ENCODE data around the gene SCYGR1. TPM values are rescaled to one million over a fixed set of nuclear protein-coding genes. Genes with fewer than 3 reads are reported as not detected.
"Not testable (repeated sequence)": the region's sequence is repeated elsewhere in the genome, so short reads cannot be mapped to it uniquely, and the experiment has no call there.

The SCYGR1 gene
- total RNA-seq, 2 donors from 2014 or later: not detected

DNA sequence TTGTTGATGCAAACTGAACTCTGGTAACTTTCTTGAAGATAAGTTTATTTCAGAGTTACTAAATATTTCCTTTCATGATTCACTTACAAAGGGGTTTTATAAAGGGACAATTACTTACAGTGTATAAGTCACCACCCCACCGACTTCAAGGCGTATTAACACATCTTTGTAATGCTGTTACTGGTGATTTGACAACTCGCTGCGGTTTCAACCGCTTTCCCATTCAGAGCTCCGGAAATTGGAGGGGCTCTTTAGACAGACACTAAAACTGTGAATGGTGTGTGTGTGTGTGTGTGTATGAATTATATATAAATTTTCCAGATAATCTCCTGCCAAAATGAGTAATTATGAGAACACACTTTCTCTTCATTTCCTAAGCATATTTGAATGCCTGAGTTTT is 13.6 kb downstream of the SCYGR1 start:
- Mint-ChIP-seq H3K27me3 (peaks cover 43% of the 10 kb centered on the region), H3K36me3 (ENCODE audit: low read depth) (no peaks in the 10 kb centered on the region), H3K4me3 (no peak overlapping the region), H3K27ac (no peak overlapping the region), H3K4me1 (peaks cover 2% of the 10 kb centered on the region)
- ATAC-seq (peak; percentile 28), DNase-seq (no peak)
- H3K9me3 ChIP-seq (ENCODE audit: control insufficient read depth, low read length, poor library complexity, severe bottlenecking): no peaks in the 10 kb centered on the region

DNA sequence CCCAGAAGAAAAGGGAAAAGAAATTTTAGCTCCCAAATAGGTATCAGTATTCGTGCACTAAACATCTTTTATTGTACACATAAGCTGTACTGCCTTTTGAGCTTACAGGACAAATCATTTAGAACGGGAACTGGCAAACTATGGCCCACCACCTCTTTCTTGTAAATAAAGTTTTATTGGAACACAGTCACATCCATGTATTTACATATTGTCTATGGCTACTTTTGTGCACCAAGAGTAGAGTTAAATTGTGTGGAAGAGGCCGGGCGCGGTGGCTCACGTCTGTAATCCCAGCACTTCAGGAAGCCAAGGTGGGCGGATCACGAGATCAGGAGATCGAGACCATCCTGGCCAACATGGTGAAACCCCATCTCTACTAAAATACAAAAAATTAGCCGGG is 14.4 kb downstream of the SCYGR1 start:
- Mint-ChIP-seq H3K4me1 (peaks cover 2% of the 10 kb centered on the region), H3K36me3 (ENCODE audit: low read depth) (no peaks in the 10 kb centered on the region), H3K27ac (peak overlapping the region; percentile 77), H3K4me3 (no peak overlapping the region), H3K27me3 (peaks cover 35% of the 10 kb centered on the region)
- no peak for DNase-seq
- no peak for ATAC-seq
- H3K9me3 ChIP-seq (ENCODE audit: control insufficient read depth, low read length, poor library complexity, severe bottlenecking): no peaks in the 10 kb centered on the region

DNA sequence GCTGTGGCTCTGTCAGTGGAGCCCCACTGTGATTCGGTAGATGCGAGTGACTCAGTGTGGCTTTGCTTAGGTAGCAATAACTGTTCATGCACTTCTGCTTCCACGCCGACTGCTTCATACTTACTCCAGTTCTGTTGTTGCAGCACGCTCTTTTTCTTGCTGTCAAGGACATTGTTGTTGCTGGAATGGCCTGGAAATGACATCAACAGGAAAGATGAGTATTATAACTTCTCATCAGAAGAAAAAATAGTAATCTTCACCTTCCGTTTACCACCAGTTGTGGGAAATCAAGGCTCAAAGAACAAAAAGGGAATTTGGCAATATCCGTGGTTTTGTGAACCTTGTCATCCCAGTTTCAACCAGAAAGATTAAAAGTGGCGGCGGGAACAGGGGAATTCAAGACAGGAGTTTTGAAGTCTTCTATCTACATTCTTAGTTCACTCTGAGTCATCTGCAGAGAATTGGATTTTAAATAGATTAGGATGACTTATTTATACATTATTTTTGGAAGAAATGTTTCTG is 16.9 kb downstream of the SCYGR1 start:
- H3K27me3 Mint-ChIP-seq: peaks cover 19% of the 10 kb centered on the region
- no peak for DNase-seq

DNA sequence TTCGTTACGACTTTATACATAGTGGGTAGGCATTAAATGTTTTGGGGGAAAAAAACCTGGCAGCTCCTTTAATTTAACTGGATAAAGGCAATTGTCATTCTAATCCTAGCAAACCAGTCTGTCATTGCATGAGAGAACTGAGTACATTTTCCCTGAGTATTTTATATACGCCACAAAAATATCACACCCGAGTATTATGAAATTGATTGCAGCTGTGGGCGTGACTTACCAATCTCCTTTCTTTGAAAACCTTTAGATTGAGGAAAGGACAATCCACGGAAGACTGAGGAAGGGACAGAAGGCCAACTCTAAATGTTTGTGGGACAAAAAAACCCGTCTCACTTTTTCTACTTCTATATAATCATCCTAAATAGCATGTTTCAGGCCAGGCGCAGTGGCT is 17.7 kb downstream of the SCYGR1 start:
- Mint-ChIP-seq H3K27ac (no peak overlapping the region), H3K4me1 (peaks cover 2% of the 10 kb centered on the region), H3K27me3 (peaks cover 19% of the 10 kb centered on the region), H3K36me3 (ENCODE audit: low read depth) (no peaks in the 10 kb centered on the region), H3K4me3 (no peak overlapping the region)
- no peaks in the 10 kb centered on the region for H3K9me3 ChIP-seq (ENCODE audit: control insufficient read depth, low read length, poor library complexity, severe bottlenecking)
- ATAC-seq: no peak
- no peak for DNase-seq

More for the DNA sequence above, 16.9 kb downstream of the SCYGR1 start:
- H3K4me3 Mint-ChIP-seq: no peak overlapping the region
- peaks cover 2% of the 10 kb centered on the region for H3K4me1 Mint-ChIP-seq
- peak; percentile 30 for ATAC-seq
- H3K27ac Mint-ChIP-seq: no peak overlapping the region
- H3K9me3 ChIP-seq (ENCODE audit: control insufficient read depth, low read length, poor library complexity, severe bottlenecking): no peaks in the 10 kb centered on the region
- no peaks in the 10 kb centered on the region for H3K36me3 Mint-ChIP-seq (ENCODE audit: low read depth)

DNA sequence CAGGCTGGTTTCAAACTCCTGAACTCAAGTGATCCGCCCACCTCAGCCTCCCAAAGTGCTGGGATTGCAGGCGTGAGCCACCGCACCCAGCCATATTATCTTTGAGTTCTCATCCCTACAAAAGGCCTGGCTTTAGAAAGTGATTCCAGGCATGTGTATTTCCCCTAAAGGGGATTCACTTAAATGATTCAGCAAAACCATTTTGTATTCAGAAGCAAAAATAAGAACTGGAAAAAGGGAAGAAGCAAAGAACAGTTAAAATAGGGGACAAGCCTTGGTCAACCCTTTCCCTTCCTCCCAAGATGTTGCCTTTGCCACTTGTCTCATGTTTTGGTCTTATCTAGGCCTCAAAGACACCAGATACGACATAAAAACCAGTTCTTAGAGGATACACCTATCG is 19.2 kb downstream of the SCYGR1 start:
- H3K27ac Mint-ChIP-seq: peak overlapping the region; percentile 27
- DNase-seq: no peak
- H3K4me3 Mint-ChIP-seq: no peak overlapping the region
- H3K27me3 Mint-ChIP-seq: peaks cover 15% of the 10 kb centered on the region
- H3K4me1 Mint-ChIP-seq: no peaks in the 10 kb centered on the region
- no peak for ATAC-seq
- H3K9me3 ChIP-seq (ENCODE audit: control insufficient read depth, low read length, poor library complexity, severe bottlenecking): no peaks in the 10 kb centered on the region
- no peaks in the 10 kb centered on the region for H3K36me3 Mint-ChIP-seq (ENCODE audit: low read depth)

DNA sequence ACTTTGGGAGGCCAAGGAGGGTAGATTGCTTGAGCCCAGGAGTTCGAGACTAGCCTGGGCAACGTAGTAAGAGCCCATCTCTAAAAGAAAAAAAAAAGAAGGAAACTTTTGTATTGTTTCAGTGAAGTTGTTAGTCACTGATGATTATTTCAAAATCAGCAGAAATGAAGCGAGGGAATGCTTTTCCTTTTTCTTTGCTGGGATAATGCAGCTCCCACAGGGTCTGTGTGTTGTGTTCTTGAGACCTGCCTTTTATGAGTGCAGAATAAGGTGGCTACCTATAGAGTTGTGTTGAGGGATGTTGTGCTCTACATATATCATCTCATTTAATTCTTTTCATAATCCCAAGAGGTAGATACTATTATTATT is 20.3 kb downstream of the SCYGR1 start:
- Mint-ChIP-seq H3K27me3 (peaks cover 15% of the 10 kb centered on the region), H3K4me3 (no peak overlapping the region), H3K36me3 (ENCODE audit: low read depth) (no peaks in the 10 kb centered on the region), H3K4me1 (no peaks in the 10 kb centered on the region), H3K27ac (no peak overlapping the region)
- H3K9me3 ChIP-seq (ENCODE audit: control insufficient read depth, low read length, poor library complexity, severe bottlenecking): no peaks in the 10 kb centered on the region
- DNase-seq (no peak), ATAC-seq (no peak)

DNA sequence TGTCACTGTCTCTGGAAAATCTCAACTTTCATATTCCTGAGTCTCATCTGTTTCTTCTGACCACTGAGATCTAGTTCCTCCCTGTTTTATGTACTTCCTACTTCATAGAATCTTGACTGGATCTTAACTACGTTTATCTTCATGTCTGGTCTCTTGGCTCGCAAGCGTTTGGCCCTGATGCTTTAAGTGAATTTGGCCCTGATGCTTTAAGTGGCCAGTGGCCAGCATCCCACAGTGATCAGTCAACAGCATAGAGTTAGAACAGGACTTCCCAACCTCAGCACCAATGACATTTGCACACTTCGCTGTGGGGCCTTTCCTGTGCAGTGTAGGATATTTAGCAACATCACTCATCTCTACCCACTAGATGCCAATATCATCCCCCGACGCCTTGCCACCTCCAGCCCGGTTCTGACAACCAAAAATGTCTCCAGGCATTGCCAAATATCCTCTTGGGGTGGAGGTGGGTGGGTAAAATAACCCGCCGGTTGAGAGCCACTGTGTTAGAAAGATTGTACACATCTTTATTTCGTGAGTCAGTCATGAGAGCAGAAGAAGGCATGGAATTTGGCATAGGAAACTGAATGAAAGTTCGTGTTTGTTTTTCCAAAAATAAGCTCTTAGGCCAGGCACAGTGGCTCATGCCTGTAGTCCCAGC is 20.9 kb downstream of the SCYGR1 start:
- DNase-seq: no peak
- H3K27ac Mint-ChIP-seq: no peak overlapping the region
- ATAC-seq: no peak

DNA sequence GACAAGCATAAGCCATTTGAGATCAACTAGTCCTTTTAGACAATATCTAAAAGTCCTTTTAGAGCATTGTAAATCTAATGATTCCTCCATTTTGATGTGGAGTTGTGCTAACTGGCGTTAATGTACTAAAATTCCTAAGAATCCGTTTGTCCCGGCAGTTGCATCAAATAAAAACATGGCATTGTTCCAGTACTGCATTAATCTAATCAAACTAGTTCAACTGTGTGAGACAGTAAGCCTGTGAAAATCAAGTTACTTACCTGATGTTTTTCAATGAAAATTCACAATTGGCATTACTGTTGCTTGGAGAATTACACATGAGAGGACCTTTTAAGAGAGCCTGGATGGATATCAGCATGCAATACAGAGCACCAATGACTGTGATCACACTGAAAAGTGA is 21.9 kb downstream of the SCYGR1 start:
- Mint-ChIP-seq H3K27me3 (peaks cover 5% of the 10 kb centered on the region), H3K27ac (no peak overlapping the region), H3K4me3 (no peak overlapping the region), H3K4me1 (no peaks in the 10 kb centered on the region), H3K36me3 (ENCODE audit: low read depth) (no peaks in the 10 kb centered on the region)
- H3K9me3 ChIP-seq (ENCODE audit: control insufficient read depth, low read length, poor library complexity, severe bottlenecking): no peaks in the 10 kb centered on the region
- ATAC-seq: no peak
- no peak for DNase-seq

More for the DNA sequence above, 20.9 kb downstream of the SCYGR1 start:
- Mint-ChIP-seq H3K4me1 (no peaks in the 10 kb centered on the region), H3K4me3 (no peak overlapping the region), H3K27me3 (peaks cover 12% of the 10 kb centered on the region), H3K36me3 (ENCODE audit: low read depth) (no peaks in the 10 kb centered on the region)
- no peaks in the 10 kb centered on the region for H3K9me3 ChIP-seq (ENCODE audit: control insufficient read depth, low read length, poor library complexity, severe bottlenecking)

DNA sequence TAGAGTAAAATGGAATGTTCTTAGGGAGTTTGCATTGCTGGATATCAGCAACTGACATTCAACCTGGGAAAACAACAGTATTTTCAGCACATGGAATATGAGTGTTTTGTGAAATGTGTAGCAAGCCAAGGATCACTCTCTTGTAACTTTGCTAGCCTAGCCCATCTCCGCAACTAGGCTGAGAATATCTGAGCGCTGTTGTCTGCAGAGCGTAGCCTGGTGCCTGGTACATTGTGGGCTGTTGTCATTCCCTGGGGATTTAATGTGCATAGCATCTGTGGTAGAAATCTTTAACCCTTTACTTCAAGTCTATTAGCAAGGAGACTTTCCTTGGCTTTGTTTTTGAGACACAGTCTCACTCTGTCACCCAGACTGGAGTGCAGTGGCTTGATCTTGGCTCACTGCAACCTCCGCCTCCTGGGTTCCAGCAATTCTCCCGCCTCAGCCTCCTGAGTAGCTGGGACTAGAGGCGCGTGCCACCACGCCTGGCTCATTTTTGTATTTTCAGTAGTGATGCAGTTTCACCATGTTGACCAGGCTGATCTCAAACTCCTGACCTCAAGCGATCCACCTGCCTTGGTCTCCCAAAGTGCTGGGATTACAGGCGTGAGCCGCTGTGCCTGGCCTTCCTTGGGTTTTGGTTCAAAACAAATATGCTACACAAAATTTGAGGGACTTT is 23.0 kb downstream of the SCYGR1 start:
- H3K4me3 Mint-ChIP-seq; H3K27ac Mint-ChIP-seq; H3K27me3 Mint-ChIP-seq; DNase-seq; ATAC-seq; H3K36me3 Mint-ChIP-seq (ENCODE audit: low read depth); H3K4me1 Mint-ChIP-seq; H3K9me3 ChIP-seq (ENCODE audit: control insufficient read depth, low read length, poor library complexity, severe bottlenecking): not testable (repeated sequence)

DNA sequence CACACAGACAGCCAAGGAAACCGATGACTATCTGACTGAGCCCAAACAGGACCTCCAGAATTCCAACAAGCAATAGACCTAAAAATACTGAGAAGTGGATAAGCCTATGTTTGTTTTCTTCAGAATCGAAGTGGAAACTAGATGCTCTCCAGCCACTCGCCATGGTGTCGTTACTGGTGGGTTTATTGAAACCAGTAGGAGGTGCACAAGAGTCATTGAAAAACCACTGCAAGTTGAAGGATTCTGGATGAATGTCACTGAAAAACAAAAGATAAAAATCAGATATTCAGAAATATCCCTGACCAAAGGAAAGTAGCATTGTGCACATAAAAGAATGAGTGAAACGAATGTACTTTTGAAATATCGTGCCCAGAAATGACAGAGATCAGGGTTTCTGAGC is 24.0 kb downstream of the SCYGR1 start:
- DNase-seq: no peak

DNA sequence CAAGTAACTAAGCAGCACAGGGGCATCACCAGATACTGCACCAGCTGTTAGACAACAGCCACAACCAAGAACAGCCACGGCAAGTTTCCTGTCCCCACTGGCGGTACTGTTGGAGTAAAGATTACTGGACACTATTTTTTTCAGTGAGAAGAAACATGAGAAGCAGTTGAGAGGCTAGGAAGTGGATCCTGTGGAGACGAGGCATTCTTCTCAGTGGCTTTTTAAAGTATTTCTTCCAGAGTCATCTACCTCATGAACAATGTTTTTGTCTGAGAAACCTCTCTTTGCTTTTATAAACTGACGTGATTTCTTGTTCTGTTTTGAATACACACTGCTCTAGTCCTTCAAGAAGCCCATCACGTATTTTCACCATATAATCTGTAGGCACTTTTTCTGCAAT is 27.4 kb downstream of the SCYGR1 start:
- ATAC-seq: no peak
- Mint-ChIP-seq H3K27ac (no peak overlapping the region), H3K4me3 (no peak overlapping the region), H3K27me3 (no peaks in the 10 kb centered on the region), H3K36me3 (ENCODE audit: low read depth) (peaks cover 2% of the 10 kb centered on the region), H3K4me1 (no peaks in the 10 kb centered on the region)
- H3K9me3 ChIP-seq (ENCODE audit: control insufficient read depth, low read length, poor library complexity, severe bottlenecking): no peaks in the 10 kb centered on the region
- DNase-seq: no peak

More for the DNA sequence above, 24.0 kb downstream of the SCYGR1 start:
- Mint-ChIP-seq H3K27ac (no peak overlapping the region), H3K27me3 (no peaks in the 10 kb centered on the region), H3K36me3 (ENCODE audit: low read depth) (no peaks in the 10 kb centered on the region), H3K4me1 (no peaks in the 10 kb centered on the region), H3K4me3 (no peak overlapping the region)
- ATAC-seq: no peak
- H3K9me3 ChIP-seq (ENCODE audit: control insufficient read depth, low read length, poor library complexity, severe bottlenecking): no peaks in the 10 kb centered on the region

DNA sequence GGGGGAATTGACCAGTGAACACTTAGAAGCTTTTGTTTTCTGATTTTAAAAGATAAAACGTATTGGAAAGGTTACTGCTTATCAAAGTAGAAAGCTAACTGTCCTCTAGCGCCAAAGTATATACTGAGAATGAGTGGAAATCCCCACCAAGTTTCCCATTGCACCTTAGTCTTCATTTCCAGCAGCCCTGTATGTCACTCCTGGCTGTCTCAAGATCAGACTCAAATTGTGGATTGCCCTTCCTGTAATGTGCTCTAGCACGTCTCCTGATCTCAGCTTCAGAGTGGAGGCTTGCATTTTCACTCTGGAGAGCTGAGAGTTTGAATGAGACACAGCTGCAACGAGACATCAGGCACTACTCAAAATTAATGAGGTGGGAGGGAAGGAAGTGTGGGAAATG is 36.1 kb downstream of the SCYGR1 start:
- H3K27me3 Mint-ChIP-seq: no peaks in the 10 kb centered on the region
- H3K36me3 Mint-ChIP-seq (ENCODE audit: low read depth): no peaks in the 10 kb centered on the region
- H3K4me3 Mint-ChIP-seq: no peak overlapping the region
- H3K9me3 ChIP-seq (ENCODE audit: control insufficient read depth, low read length, poor library complexity, severe bottlenecking): no peaks in the 10 kb centered on the region
- DNase-seq (no peak), ATAC-seq (no peak)
- no peak overlapping the region for H3K27ac Mint-ChIP-seq
- H3K4me1 Mint-ChIP-seq: no peaks in the 10 kb centered on the region

DNA sequence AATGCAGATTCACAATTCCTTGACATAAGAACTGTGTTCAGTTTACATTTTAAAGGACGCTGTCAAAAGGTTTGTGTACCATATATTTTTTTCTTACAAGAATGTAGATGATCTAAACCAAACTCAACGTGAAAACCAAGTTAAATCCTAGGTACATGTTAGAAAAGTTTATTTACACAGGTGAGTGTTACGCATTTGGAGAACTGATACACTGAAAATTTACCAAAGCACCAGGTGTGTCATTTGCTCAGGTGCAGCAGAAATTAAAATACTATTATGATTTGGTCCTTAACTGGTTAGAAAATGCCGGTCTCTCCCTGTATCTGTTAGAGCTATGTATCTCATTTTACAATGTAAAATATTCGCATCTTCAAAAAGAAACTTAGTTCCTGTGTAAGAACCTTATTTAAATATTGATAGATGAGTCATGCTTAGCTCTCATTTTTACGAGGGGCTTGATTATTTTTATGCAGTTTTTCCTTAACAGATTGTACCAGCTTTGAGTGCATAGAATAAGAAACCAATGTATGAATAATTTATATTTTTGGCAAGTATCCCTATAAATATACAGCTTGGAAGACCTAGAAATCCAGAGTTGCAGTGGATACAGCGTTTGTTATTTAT is 37.6 kb downstream of the SCYGR1 start:
- Mint-ChIP-seq H3K36me3 (ENCODE audit: low read depth) (no peaks in the 10 kb centered on the region), H3K4me1 (no peaks in the 10 kb centered on the region), H3K27ac (no peak overlapping the region), H3K4me3 (no peak overlapping the region), H3K27me3 (no peaks in the 10 kb centered on the region)
- ATAC-seq (no peak), DNase-seq (no peak)
- no peaks in the 10 kb centered on the region for H3K9me3 ChIP-seq (ENCODE audit: control insufficient read depth, low read length, poor library complexity, severe bottlenecking)
